GM19035 (cell line): Measurements from ENCODE around the gene RXRG.
"Not testable (repeated sequence)": the region's sequence is repeated elsewhere in the genome, so short reads cannot be mapped to it uniquely, and the experiment has no call there.

ENCODE experiments used
- ATAC-seq: cut with Tn5 transposase; IDR thresholded peaks from one replicate; pipeline ENCODE4 v1.9.1; 2021; ENCODE audit not compliant: unreplicated experiment

RXRG gene

DNA sequence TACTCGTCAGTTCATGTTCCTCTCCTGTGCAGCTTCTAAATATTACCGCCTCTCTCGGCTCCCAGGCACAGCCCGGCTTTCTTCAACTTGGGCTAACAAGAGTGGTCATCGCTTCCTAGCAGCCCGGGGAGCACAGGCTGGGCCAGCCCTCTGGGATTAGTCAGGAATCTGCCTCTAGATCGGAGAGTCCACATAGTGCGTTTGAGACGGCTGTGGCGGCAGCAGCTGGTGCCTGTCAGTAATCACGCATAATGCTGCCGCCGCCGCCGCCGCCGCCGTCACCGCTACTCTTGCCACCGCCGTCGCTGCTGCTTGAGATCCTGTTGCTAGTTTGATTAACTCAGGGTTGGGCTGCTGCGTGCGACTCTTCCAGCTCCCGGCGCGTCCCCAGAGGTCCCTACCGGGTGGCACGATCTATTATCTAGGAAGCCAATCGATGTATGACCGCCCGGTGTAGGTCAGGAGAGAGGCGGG lies at the start of gene RXRG:
Gene RXRG (minus strand): TSS at position 230 of the 474 bp plus-strand sequence. CDS start 233 bp downstream, outside the sequence.
- no peak for ATAC-seq

GRCh38 chr1:165492845-165493373 lies 48.0 kb upstream of the RXRG start:
- ATAC-seq, result no peak

- ATAC-seq, result no peak
These were observed 45.2 kb upstream of the RXRG start for GRCh38 chr1:165490175-165490574.

DNA sequence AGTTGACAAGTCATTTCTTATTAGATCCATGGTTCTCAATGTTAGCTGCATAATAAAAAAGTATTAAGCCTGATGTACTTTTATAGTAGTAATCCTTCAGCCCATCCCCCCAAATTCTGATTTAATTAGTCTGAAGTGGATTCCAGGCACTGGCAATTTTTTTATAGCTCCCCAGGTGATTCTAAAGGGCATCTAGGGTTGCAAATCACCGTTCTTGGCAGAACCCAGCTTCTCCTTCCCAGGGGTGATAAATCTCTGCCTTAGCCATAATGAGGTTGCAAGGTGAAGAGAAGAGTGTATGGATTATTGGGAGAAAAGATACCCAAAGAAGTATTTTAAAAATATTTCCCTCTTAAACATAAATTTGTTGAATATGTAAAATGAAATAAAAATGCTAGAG lies 43.0 kb upstream of the RXRG start:
- ATAC-seq, result no peak

GRCh38 chr1:165486663-165487062 lies 41.7 kb upstream of the RXRG start:
- no peak for ATAC-seq

- no peak for ATAC-seq
These were observed 40.8 kb upstream of the RXRG start for GRCh38 chr1:165485716-165486115.

- no peak for ATAC-seq
These were observed 39.6 kb upstream of the RXRG start for GRCh38 chr1:165484532-165484931.

GRCh38 chr1:165483412-165483811 lies 38.5 kb upstream of the RXRG start:
- ATAC-seq, result no peak

DNA sequence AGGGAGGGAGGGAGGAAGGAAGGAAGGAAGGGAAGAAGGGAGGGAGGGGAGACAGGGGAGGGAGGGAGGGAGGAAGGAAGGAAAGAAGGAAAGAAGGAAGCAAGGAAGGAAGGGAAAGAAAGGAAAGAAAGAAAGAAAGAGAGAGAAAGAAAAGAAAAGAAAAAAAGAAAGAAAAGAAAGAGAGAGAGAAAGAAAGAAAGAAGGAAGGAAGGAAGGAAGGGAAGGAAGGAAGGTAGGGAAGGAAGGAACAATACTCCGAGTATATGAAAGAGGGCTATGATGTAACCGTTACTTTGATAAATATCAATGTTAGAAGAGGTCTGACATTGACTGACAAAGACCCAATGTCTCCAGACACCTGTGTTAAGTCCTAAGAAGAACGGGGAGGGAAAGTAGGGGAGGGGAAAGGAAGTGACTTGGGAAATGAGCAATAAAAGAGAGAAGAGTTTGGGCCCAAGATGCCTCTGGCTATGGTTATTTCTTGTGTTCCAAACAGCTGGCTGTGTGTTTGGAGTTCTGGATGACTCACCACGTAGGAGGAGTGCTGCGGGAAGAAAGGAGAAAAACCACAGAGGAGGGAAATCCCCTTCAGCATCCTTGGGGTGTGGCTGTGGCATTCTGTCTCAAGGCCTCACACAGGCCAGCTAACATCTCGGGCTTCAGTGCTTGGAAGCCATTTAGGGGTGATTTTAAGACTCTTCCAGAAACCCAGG lies 37.0 kb upstream of the RXRG start:
- ATAC-seq, result no peak

- ATAC-seq, result no peak
These were observed 31.9 kb upstream of the RXRG start for GRCh38 chr1:165476776-165477175.

- ATAC-seq, result no peak
These were observed 29.3 kb upstream of the RXRG start for GRCh38 chr1:165474196-165474595.

DNA sequence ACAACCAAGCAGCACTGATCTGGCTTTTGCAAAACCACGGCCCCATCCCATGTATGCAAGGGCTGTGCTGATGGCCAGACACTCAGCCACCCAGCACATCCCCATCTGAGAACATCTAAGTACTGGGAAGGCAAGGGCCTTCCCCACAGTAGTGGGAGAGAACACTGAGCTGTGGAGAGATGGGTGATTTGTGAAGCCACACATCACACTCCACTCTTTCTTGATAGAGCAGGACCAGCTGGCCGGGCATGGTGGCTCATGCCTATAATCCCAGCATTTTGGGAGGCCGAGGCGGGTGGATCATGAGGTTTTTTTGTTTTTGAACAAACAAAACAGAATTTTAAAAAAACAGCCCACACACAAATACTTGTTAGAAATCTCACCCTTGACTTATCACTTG lies 28.2 kb upstream of the RXRG start:
- no peak for ATAC-seq

DNA sequence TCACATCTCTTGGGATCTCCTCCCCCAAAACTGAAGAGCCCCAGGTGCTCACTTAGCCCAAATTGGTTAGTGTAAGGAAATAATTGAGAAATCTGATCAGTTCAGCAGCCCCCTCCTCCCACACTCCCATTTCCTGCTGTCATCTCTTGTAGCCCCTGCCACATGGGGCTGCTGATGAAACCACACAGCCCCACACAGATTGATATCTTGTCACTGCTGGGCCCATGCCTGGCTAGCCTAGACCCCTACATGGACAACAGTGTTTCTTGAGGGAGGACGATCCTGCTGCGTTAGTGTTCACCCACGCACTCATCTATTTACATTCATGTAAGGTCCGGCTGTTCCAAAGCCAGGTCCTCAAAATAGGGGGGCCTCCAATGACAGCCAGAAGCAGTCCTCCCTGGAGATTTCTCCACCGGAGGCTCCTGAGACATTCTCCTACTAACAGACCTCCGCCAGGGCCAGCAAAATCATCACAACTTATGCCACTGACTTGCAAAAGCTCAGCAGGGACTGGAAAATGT lies 23.9 kb upstream of the RXRG start:
- no peak for ATAC-seq

GRCh38 chr1:165468253-165468652 lies 23.3 kb upstream of the RXRG start:
- ATAC-seq, result no peak

GRCh38 chr1:165467706-165468105 lies 22.8 kb upstream of the RXRG start:
- no peak for ATAC-seq

DNA sequence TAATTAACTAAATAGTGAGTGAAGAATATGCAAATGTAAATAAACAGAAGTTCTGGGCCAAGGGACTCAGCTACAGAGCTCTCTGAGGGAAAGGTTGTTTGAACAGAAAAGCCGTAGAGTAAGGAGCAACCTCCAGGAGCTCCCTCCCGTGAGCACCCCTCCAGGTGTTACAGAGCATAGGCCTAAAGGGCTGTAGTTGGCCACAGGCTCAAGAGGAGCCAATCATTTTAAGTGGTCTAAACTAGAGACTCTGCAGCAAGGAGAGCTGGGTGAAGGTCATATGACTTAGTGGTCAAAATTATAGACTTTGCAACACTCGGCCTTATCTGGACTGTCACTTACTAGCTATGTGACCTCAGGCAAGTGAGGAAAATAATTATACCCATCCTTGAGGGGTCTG lies 19.1 kb upstream of the RXRG start:
- ATAC-seq, result no peak

GRCh38 chr1:165459683-165460082 lies 14.8 kb upstream of the RXRG start:
- not testable (repeated sequence) for ATAC-seq

DNA sequence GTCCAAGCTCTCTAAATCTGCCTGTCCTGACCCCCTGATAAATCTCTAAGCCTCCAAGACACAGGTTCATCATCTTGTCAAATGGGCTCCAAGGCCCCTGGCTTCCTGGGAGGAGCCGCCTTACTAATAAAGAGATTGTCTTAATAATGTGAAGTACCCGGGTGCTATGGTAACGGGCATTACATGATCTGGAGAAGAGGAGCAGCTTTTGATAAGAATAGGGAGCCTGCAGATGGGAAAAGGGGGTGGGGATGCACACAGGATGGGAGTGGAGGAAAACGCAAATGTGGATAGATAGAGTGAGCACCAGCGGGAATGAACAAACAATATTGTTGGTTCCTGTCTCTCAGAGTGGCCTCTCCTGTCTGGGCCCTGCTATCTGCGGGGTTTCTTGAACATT lies 11.9 kb upstream of the RXRG start:
- ATAC-seq, result no peak

- ATAC-seq, result no peak
These were observed 11.2 kb upstream of the RXRG start for GRCh38 chr1:165456114-165456513.

DNA sequence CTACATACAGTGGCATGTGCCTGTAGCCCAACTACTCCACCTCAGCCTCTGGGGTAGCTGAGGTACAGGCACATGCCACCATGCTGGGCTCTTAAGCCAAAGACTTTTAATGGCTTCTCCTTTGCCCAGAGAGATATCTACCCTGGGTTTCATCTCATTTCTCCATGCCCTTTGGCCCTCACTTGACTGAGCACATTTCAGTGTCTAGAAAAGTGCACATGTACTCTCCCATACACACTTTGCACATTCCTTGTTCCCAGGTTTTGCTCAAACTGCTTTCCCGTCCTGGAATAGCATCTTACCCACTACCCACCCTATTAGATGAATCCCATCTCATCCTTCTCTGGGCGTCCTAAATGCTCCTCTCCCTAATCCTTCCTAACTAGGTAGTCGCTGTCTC lies 10.2 kb upstream of the RXRG start:
- ATAC-seq, result no peak

DNA sequence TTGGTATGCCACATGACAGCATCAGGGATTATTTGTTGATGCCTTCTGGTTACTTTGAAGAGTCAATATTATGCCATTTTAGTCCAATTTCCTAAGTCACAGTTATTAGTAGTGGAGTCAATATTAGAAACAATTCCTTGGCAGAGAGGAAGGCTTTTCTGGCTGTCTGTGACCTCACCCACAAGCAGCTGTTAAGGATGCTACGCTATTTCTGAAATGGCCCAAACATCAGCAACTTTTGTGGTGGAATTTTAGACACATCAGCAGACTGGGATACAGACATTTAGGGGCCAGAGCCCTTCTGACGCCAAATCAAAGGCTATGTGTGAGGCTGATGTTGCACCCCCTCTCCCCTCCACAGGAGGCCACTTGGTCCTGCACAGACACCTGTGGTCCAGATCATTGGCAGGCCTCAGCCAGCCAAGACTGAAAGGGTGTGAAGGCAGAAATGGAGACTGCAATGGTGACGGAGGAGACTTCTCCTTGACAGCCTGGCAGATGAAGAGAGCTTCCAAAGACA lies 9.2 kb upstream of the RXRG start:
- no peak for ATAC-seq

DNA sequence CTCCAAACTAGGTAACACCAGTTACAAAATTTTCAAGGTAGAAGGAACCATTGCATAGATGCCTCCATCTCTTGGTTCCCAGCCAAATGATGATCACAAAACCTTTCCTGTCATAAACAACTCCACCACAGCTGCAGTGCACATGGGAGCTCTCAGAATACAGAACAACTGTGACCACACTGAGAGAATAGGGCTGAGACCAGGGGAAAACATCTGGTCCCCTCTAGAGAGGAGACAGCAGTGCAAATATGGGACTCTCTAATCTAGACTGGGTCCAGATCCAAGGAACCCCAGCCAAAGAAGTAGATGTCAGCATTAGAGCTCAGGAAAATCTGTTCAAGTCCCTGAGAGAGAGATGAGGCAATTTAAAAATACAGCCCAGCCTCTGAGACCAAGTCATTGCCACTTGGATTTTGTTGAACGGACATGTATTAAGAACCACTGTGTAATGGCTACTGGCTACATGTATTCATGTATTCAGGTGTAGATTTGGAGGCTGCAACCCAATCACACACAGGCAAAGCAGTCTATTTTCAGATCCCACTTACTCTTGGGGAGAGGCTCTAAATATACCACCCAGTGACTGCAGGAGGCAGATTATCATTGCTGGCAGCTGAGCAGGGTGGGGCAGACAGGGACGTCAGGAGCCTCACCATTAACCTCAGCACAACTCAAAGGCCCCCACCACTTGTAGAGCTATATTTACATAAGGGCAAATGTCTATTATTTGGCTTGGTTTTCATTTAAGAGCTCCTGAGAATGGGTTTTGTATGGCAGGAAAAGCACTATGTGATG lies 7.6 kb upstream of the RXRG start:
- ATAC-seq, result no peak
